ACC112 (cell line): ENCODE results near the gene PACRG.

ENCODE experiments used
- H2AFZ ChIP-seq: fragments of 200-600 bp; sonication (generic); one replicate; pipeline ENCODE4 v1.6.0; 2017; ENCODE audit warnings: antibody characterized with exemption, low read length; ENCODE audit not compliant: unreplicated experiment
- H3K27ac ChIP-seq: fragments of 200-600 bp; sonication (generic); 2 replicates; pipeline ENCODE4 v1.5.1; 2014; ENCODE audit warnings: low read depth, mild to moderate bottlenecking, antibody characterized with exemption, low read length, moderate library complexity
- H3K27me3 ChIP-seq: fragments of 200-600 bp; sonication (generic); 2 replicates; pipeline ENCODE4 v1.6.1; 2014; ENCODE audit warnings: mild to moderate bottlenecking, antibody characterized with exemption, low read length, moderate library complexity, mixed read lengths; ENCODE audit not compliant: insufficient read depth
- H3K36me3 ChIP-seq: fragments of 200-600 bp; sonication (generic); 2 replicates; pipeline ENCODE4 v1.6.1; 2016; ENCODE audit warnings: mild to moderate bottlenecking, antibody characterized with exemption, low read length, moderate library complexity, mixed read lengths; ENCODE audit not compliant: insufficient read depth
- H3K4me1 ChIP-seq: fragments of 200-600 bp; sonication (generic); one replicate; pipeline ENCODE4 v1.6.1; 2016; ENCODE audit warnings: low read length, mixed read lengths; ENCODE audit not compliant: insufficient read depth, unreplicated experiment, control insufficient read depth
- H3K4me3 ChIP-seq: fragments of 200-600 bp; sonication (generic); 2 replicates; pipeline ENCODE4 v1.5.1; 2014; ENCODE audit warnings: mild to moderate bottlenecking, low read depth, low read length
- H3K79me2 ChIP-seq: fragments of 200-600 bp; sonication (generic); one replicate; pipeline ENCODE4 v1.6.0; 2016; ENCODE audit warnings: low read length; ENCODE audit not compliant: control insufficient read depth, unreplicated experiment, insufficient read depth

Gene PACRG

GRCh38 chr6:162709431-162709830, 18.3 kb upstream of the PACRG start:
- Histone ChIP-seq H3K4me1 (no peaks in the 10 kb centered on the region), H3K27me3 (no peaks in the 10 kb centered on the region), H3K27ac (no peak overlapping the region)

GRCh38 chr6:162710419-162710818, 17.4 kb upstream of the PACRG start:
- Histone ChIP-seq H3K79me2 (no peaks in the 10 kb centered on the region), H3K27me3 (no peaks in the 10 kb centered on the region), H2AFZ (no peak overlapping the region), H3K4me1 (no peaks in the 10 kb centered on the region), H3K27ac (no peak overlapping the region), H3K4me3 (no peak overlapping the region), H3K36me3 (no peaks in the 10 kb centered on the region)

More at GRCh38 chr6:162709431-162709830, 18.3 kb upstream of the PACRG start:
- Histone ChIP-seq H3K79me2 (no peaks in the 10 kb centered on the region), H2AFZ (no peak overlapping the region), H3K4me3 (no peak overlapping the region), H3K36me3 (no peaks in the 10 kb centered on the region)

- no peaks in the 10 kb centered on the region for H3K4me1 ChIP-seq
- H3K27me3 ChIP-seq = no peaks in the 10 kb centered on the region
- H3K36me3 ChIP-seq = no peaks in the 10 kb centered on the region
- no peak overlapping the region for H3K4me3 ChIP-seq
- H2AFZ ChIP-seq = no peak overlapping the region
- no peak overlapping the region for H3K27ac ChIP-seq
- no peaks in the 10 kb centered on the region for H3K79me2 ChIP-seq
These were observed 16.8 kb upstream of the PACRG start for GRCh38 chr6:162710936-162711335.

- Histone ChIP-seq H3K36me3 (no peaks in the 10 kb centered on the region), H2AFZ (no peak overlapping the region), H3K4me3 (no peak overlapping the region), H3K27me3 (no peaks in the 10 kb centered on the region), H3K4me1 (no peaks in the 10 kb centered on the region), H3K79me2 (no peaks in the 10 kb centered on the region), H3K27ac (no peak overlapping the region)
These were observed 16.4 kb upstream of the PACRG start for GRCh38 chr6:162711376-162711775.

GRCh38 chr6:162712694-162713093, 15.1 kb upstream of the PACRG start:
- Histone ChIP-seq H3K27ac (no peak overlapping the region), H3K79me2 (no peaks in the 10 kb centered on the region), H3K4me1 (no peaks in the 10 kb centered on the region), H3K36me3 (no peaks in the 10 kb centered on the region), H3K4me3 (no peak overlapping the region), H2AFZ (no peak overlapping the region), H3K27me3 (no peaks in the 10 kb centered on the region)

GRCh38 chr6:162713974-162714780, 13.6 kb upstream of the PACRG start:
- no peak overlapping the region for H2AFZ ChIP-seq
- H3K27ac ChIP-seq = no peak overlapping the region
- H3K27me3 ChIP-seq = no peaks in the 10 kb centered on the region
- H3K4me3 ChIP-seq = no peak overlapping the region
- no peaks in the 10 kb centered on the region for H3K36me3 ChIP-seq
- H3K4me1 ChIP-seq = no peaks in the 10 kb centered on the region
- H3K79me2 ChIP-seq = no peaks in the 10 kb centered on the region

- H3K27me3 ChIP-seq = no peaks in the 10 kb centered on the region
- H2AFZ ChIP-seq = no peak overlapping the region
- H3K4me3 ChIP-seq = no peak overlapping the region
- H3K36me3 ChIP-seq = no peaks in the 10 kb centered on the region
- no peak overlapping the region for H3K27ac ChIP-seq
- H3K4me1 ChIP-seq = no peaks in the 10 kb centered on the region
- H3K79me2 ChIP-seq = no peaks in the 10 kb centered on the region
These were observed 12.2 kb upstream of the PACRG start for GRCh38 chr6:162715601-162716000.

DNA sequence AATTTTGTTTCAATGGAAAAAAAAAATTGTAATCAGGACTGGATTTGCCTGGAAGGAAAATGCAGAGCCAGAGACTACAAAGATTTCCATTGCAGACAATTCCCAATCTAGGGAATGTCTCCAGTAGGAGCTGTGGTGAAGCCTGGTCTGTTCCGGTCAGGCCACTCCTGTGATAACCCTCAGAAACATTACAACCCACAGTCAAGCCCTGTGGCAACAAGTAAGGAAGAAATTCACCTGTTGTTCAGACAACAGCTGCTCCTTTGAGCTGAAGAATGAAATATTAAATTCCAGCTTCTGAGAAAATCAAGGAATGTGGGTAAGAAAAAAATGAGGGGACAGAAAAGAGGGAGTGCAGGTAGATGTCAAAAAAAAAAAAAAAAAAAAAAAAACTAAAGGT, 8.2 kb upstream of the PACRG start:
- no peaks in the 10 kb centered on the region for H3K36me3 ChIP-seq
- no peaks in the 10 kb centered on the region for H3K79me2 ChIP-seq
- no peaks in the 10 kb centered on the region for H3K4me1 ChIP-seq
- no peaks in the 10 kb centered on the region for H3K27me3 ChIP-seq
- H3K4me3 ChIP-seq = no peak overlapping the region
- H2AFZ ChIP-seq = no peak overlapping the region
- H3K27ac ChIP-seq = no peak overlapping the region

DNA sequence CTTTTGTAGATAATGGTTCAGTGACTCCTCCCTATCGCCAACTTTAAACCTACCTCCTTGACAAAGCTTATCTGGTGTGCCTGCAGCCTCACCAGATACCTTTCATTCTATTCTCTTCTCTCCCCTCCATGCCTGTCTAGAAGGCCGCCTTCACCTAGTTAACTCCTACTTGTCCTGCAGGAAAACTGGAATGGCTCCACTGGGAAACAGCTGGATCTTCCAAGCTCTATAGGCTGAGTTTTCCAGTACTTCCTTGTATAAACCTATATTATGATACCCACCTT, 6.4 kb upstream of the PACRG start:
- Histone ChIP-seq H3K27me3 (no peaks in the 10 kb centered on the region), H2AFZ (no peak overlapping the region), H3K36me3 (no peaks in the 10 kb centered on the region), H3K4me1 (no peaks in the 10 kb centered on the region), H3K4me3 (no peak overlapping the region), H3K79me2 (no peaks in the 10 kb centered on the region), H3K27ac (no peak overlapping the region)

DNA sequence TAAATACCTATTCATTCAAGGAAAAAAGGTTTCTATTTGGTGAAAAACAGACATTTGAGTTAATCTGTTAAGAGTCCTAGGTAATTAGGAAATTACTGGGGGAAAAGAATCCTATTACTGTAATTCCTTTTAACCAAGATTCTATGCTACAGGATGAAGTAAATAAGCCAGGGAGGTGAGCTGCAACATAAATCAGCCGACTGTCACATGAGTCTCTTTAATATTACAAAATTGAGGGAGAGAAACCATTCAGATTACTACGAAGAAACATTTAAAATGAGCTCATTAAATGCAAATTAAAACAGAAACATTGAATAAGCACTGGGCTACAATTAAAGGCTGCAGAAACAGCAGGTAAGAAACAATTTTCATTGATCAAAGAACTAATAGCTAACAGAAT, 5.5 kb upstream of the PACRG start:
- no peaks in the 10 kb centered on the region for H3K36me3 ChIP-seq
- no peaks in the 10 kb centered on the region for H3K79me2 ChIP-seq
- no peak overlapping the region for H2AFZ ChIP-seq
- H3K27ac ChIP-seq = no peak overlapping the region
- H3K27me3 ChIP-seq = no peaks in the 10 kb centered on the region
- no peaks in the 10 kb centered on the region for H3K4me1 ChIP-seq
- H3K4me3 ChIP-seq = no peak overlapping the region

- Histone ChIP-seq H3K4me1 (no peaks in the 10 kb centered on the region), H3K4me3 (no peak overlapping the region), H3K79me2 (no peaks in the 10 kb centered on the region), H3K27me3 (no peaks in the 10 kb centered on the region), H3K36me3 (no peaks in the 10 kb centered on the region), H2AFZ (no peak overlapping the region), H3K27ac (no peak overlapping the region)
These were observed 5.1 kb upstream of the PACRG start for GRCh38 chr6:162722633-162723032.
